Naive thymus-derived CD8-positive, alpha-beta T cell (primary cell): Measurements from ENCODE around the gene RPLP2. TPM values are rescaled to one million over a fixed set of nuclear protein-coding genes. Genes with fewer than 3 reads are reported as not detected.
A peak's percentile ranks its signal among the peaks of the same experiment; 100 is the strongest.

ENCODE experiments used
- ATAC-seq, 2 donors: fragments of 150-1000 bp; cut with Tn5 transposase in 1 of 2; sonication (Bioruptor Pico), chemical (Tn5 transposase) in 1 of 2; 1 replicate in 1 of 2; 2 replicates in 1 of 2; pipeline ENCODE4 v1.10.0; 2021; ENCODE audit warnings: mild to moderate bottlenecking in 2 of 2, moderate library complexity in 2 of 2
- POLR2A ChIA-PET: fragments of 350-600 bp; sonication (Branson Sonifier 250); formaldehyde crosslinking; loops from one replicate; lab custom pipeline; 2021; ENCODE audit warnings: antibody characterized with exemption; lab: Charles Lee
- DNase-seq, 10 donors: peaks; one replicate each; pipeline versions ENCODE4 v3.0.0 to v3.0.0-alpha.2; 2020 to 2022
- H3K27ac Mint-ChIP-seq, 10 donors: one replicate each; pipeline ENCODE4 v1.8.0; 2020 to 2022; ENCODE audit warnings: mild to moderate bottlenecking in 10 of 10, mixed read lengths in 10 of 10, moderate library complexity in 4 of 10, inconsistent platforms in 1 of 10
- H3K27me3 Mint-ChIP-seq, 5 donors: one replicate each; pipeline ENCODE4 v1.8.0; 2021 to 2022; ENCODE audit warnings: mixed read lengths in 5 of 5
- H3K36me3 Mint-ChIP-seq, 3 donors: one replicate each; pipeline ENCODE4 v1.8.0; 2020 to 2022; ENCODE audit warnings: mixed read lengths in 3 of 3, mild to moderate bottlenecking in 2 of 3, inconsistent platforms in 1 of 3
- H3K4me1 Mint-ChIP-seq, 4 donors: one replicate each; pipeline ENCODE4 v1.8.0; 2021 to 2022; ENCODE audit warnings: mixed read lengths in 4 of 4
- H3K4me3 Mint-ChIP-seq, 10 donors: one replicate each; pipeline ENCODE4 v1.8.0; 2020 to 2022; ENCODE audit warnings: mild to moderate bottlenecking in 10 of 10, mixed read lengths in 10 of 10, moderate library complexity in 6 of 10, inconsistent platforms in 1 of 10
- H3K9me3 Mint-ChIP-seq, 9 donors: one replicate each; pipeline ENCODE4 v1.8.0; 2020 to 2022; ENCODE audit warnings: mixed read lengths in 9 of 9, mild to moderate bottlenecking in 3 of 9, inconsistent platforms in 1 of 9, moderate library complexity in 1 of 9
- polyA plus RNA-seq, 3 donors: library from polyadenylated mRNA; unstranded; fragments of 300-500 nt; fragmentation: Illumina TruSeq; gene quantifications; one replicate each; pipeline ENCODE4 v1.2.3, GENCODE V29; 2021
- total RNA-seq, 8 experiments: library from RNA in 2 of 8; stranded (reverse) in 2 of 8; gene quantifications; one replicate each; pipeline ENCODE4 v1.2.3 and lab custom pipeline; 2021 to 2026

RPLP2 gene
- total and polyA plus RNA-seq, 5 experiments from 2014 or later = 4,080 to 5,522 (median 5,338) TPM

GRCh38 chr11:825366-826226 lies 15.8 kb downstream of the RPLP2 start:
- Mint-ChIP-seq H3K9me3 (no peaks in the 10 kb centered on the region), H3K4me1 (peaks cover 10 to 53% (median 42%) of the 10 kb centered on the region in 4 donors), H3K36me3 (peaks cover 0 to 34% (median 12%) of the 10 kb centered on the region in 3 donors), H3K27ac (peak overlapping the region in 1 of 10 donors; percentile 28), H3K4me3 (no peak overlapping the region), H3K27me3 (peaks cover 0 to 40% (median 14%) of the 10 kb centered on the region in 5 donors)
- POLR2A ChIA-PET = interaction anchor here (0.6 to 3.0 kb wide), 7 partner anchors 15 to 133 kb away, joined by 3 to 10 read pairs (median 4); partner anchors contain the start of genes PIDD1 and TSPAN4
- DNase-seq (no peak), ATAC-seq (no peak)

GRCh38 chr11:826227-826621 lies 16.5 kb downstream of the RPLP2 start:
- POLR2A ChIA-PET = interaction anchor here (0.6 to 3.0 kb wide), 6 partner anchors 15 to 134 kb away, joined by 3 to 10 read pairs (median 4); partner anchors contain the start of gene TSPAN4
- Mint-ChIP-seq H3K36me3 (peaks cover 0 to 34% (median 12%) of the 10 kb centered on the region in 3 donors), H3K27ac (no peak overlapping the region), H3K9me3 (no peaks in the 10 kb centered on the region), H3K4me1 (peaks cover 7 to 51% (median 37%) of the 10 kb centered on the region in 4 donors), H3K27me3 (peaks cover 0 to 40% (median 14%) of the 10 kb centered on the region in 5 donors), H3K4me3 (peak overlapping the region; percentile 61 to 81 (median 70))
- no peak for DNase-seq
- no peak for ATAC-seq

GRCh38 chr11:826836-827145 lies 17.0 kb downstream of the RPLP2 start:
- Mint-ChIP-seq H3K27ac (no peak overlapping the region), H3K9me3 (no peaks in the 10 kb centered on the region), H3K36me3 (peaks cover 0 to 31% (median 12%) of the 10 kb centered on the region in 3 donors), H3K27me3 (peaks cover 0 to 40% (median 14%) of the 10 kb centered on the region in 5 donors), H3K4me3 (peak overlapping the region; percentile 61 to 81 (median 70)), H3K4me1 (peaks cover 7 to 52% (median 39%) of the 10 kb centered on the region in 4 donors)
- no peak for DNase-seq
- ATAC-seq = peak; percentile 7 to 17
- POLR2A ChIA-PET = interaction anchor here (0.8 to 3.0 kb wide), 3 partner anchors 14 to 26 kb away, joined by 3 to 10 read pairs (median 4); no protein-coding TSS in a partner anchor

GRCh38 chr11:827146-827896 lies 17.6 kb downstream of the RPLP2 start:
- H3K36me3 Mint-ChIP-seq = peaks cover 0 to 28% (median 11%) of the 10 kb centered on the region in 3 donors
- POLR2A ChIA-PET = interaction anchor here (6.2 to 12.0 kb wide), 2 partner anchors 7 to 15 kb away, joined by 51 to 127 read pairs; partner anchors contain the start of genes PNPLA2, POLR2L and TSPAN4
- no peak for DNase-seq
- H3K4me3 Mint-ChIP-seq = peak overlapping the region; percentile 20 to 86 (median 69)
- H3K27ac Mint-ChIP-seq = peak overlapping the region in 1 of 10 donors; percentile 74
- H3K27me3 Mint-ChIP-seq = peaks cover 0 to 40% (median 14%) of the 10 kb centered on the region in 5 donors
- no peaks in the 10 kb centered on the region for H3K9me3 Mint-ChIP-seq
- ATAC-seq = peak; percentile 4 to 15
- H3K4me1 Mint-ChIP-seq = peaks cover 6 to 52% (median 36%) of the 10 kb centered on the region in 4 donors

- Mint-ChIP-seq H3K9me3 (no peaks in the 10 kb centered on the region), H3K4me1 (peaks cover 6 to 50% (median 36%) of the 10 kb centered on the region in 4 donors), H3K36me3 (peaks cover 0 to 23% (median 8%) of the 10 kb centered on the region in 3 donors), H3K27ac (peak within 1 kb of the TSS in 2 of 10 donors; percentile 27 to 74), H3K27me3 (peaks cover 0 to 40% (median 14%) of the 10 kb centered on the region in 5 donors), H3K4me3 (peak within 1 kb of the TSS; percentile 64 to 86 (median 76))
- ATAC-seq (no peak), DNase-seq (no peak)
- POLR2A ChIA-PET = interaction anchor here (6.2 to 12.0 kb wide), 2 partner anchors 7 to 14 kb away, joined by 51 to 127 read pairs; partner anchors contain the start of genes PNPLA2, POLR2L and TSPAN4
Observed at GRCh38 chr11:827897-828192, 18.1 kb downstream of the RPLP2 start, which contains the start of gene CRACR2B. Gene CRACR2B (plus strand): TSS chr11:827919. CDS start chr11:828608, 689 bp downstream.

- ATAC-seq (no peak), DNase-seq (no peak)
- Mint-ChIP-seq H3K9me3 (no peaks in the 10 kb centered on the region), H3K4me3 (peak overlapping the region in 9 of 10 donors; percentile 33 to 86 (median 67)), H3K27ac (peak overlapping the region in 1 of 10 donors; percentile 63), H3K27me3 (peaks cover 0 to 38% (median 14%) of the 10 kb centered on the region in 5 donors), H3K4me1 (peaks cover 6 to 50% (median 36%) of the 10 kb centered on the region in 4 donors), H3K36me3 (peaks cover 0 to 16% (median 8%) of the 10 kb centered on the region in 3 donors)
- POLR2A ChIA-PET = interaction anchor here (0.7 to 12.0 kb wide), 4 partner anchors 8 to 34 kb away, joined by 3 to 127 read pairs (median 29); partner anchors contain the start of genes PNPLA2, POLR2L and TSPAN4
Observed at GRCh38 chr11:828506-829175, 18.9 kb downstream of the RPLP2 start.

GRCh38 chr11:829176-829846 lies 19.5 kb downstream of the RPLP2 start:
- H3K9me3 Mint-ChIP-seq = no peaks in the 10 kb centered on the region
- H3K27me3 Mint-ChIP-seq = peaks cover 0 to 38% (median 14%) of the 10 kb centered on the region in 5 donors
- H3K4me3 Mint-ChIP-seq = peak overlapping the region in 8 of 10 donors; percentile 6 to 77 (median 62)
- ATAC-seq = no peak
- peaks cover 0 to 10% (median 8%) of the 10 kb centered on the region in 3 donors for H3K36me3 Mint-ChIP-seq
- H3K27ac Mint-ChIP-seq = peak overlapping the region in 1 of 10 donors; percentile 63
- DNase-seq = no peak
- POLR2A ChIA-PET = interaction anchor here (0.7 to 12.0 kb wide), 5 partner anchors 9 to 35 kb away, joined by 3 to 127 read pairs (median 7); partner anchors contain the start of genes PNPLA2, POLR2L and TSPAN4
- peaks cover 8 to 50% (median 43%) of the 10 kb centered on the region in 4 donors for H3K4me1 Mint-ChIP-seq

GRCh38 chr11:829847-830294 lies 20.1 kb downstream of the RPLP2 start:
- peak; percentile 8 to 17 for ATAC-seq
- H3K27ac Mint-ChIP-seq = no peak overlapping the region
- H3K9me3 Mint-ChIP-seq = no peaks in the 10 kb centered on the region
- peaks cover 0 to 8% (median 5%) of the 10 kb centered on the region in 3 donors for H3K36me3 Mint-ChIP-seq
- peaks cover 8 to 50% (median 47%) of the 10 kb centered on the region in 4 donors for H3K4me1 Mint-ChIP-seq
- peak overlapping the region; percentile 28 to 77 (median 64) for H3K4me3 Mint-ChIP-seq
- H3K27me3 Mint-ChIP-seq = peaks cover 0 to 37% (median 14%) of the 10 kb centered on the region in 5 donors
- POLR2A ChIA-PET = interaction anchor here (1.1 to 12.0 kb wide), 4 partner anchors 9 to 28 kb away, joined by 3 to 127 read pairs (median 27); partner anchors contain the start of genes PNPLA2, POLR2L and TSPAN4
- no peak for DNase-seq

GRCh38 chr11:830295-831117 lies 20.7 kb downstream of the RPLP2 start:
- no peaks in the 10 kb centered on the region for H3K9me3 Mint-ChIP-seq
- DNase-seq (peak in 9 of 10 donors; percentile 44 to 77 (median 59)), ATAC-seq (peak; percentile 54 to 63)
- H3K4me3 Mint-ChIP-seq = peak overlapping the region; percentile 28 to 77 (median 64)
- peaks cover 0 to 1% (median 0%) of the 10 kb centered on the region in 3 donors for H3K36me3 Mint-ChIP-seq
- POLR2A ChIA-PET = interaction anchor here (1.1 to 12.0 kb wide), 4 partner anchors 10 to 28 kb away, joined by 3 to 127 read pairs (median 27); partner anchors contain the start of genes PNPLA2, POLR2L and TSPAN4
- peaks cover 0 to 30% (median 14%) of the 10 kb centered on the region in 5 donors for H3K27me3 Mint-ChIP-seq
- H3K27ac Mint-ChIP-seq = no peak overlapping the region
- H3K4me1 Mint-ChIP-seq = peaks cover 8 to 50% (median 47%) of the 10 kb centered on the region in 4 donors
